ENCODE results near the gene CDH23.

DNA sequence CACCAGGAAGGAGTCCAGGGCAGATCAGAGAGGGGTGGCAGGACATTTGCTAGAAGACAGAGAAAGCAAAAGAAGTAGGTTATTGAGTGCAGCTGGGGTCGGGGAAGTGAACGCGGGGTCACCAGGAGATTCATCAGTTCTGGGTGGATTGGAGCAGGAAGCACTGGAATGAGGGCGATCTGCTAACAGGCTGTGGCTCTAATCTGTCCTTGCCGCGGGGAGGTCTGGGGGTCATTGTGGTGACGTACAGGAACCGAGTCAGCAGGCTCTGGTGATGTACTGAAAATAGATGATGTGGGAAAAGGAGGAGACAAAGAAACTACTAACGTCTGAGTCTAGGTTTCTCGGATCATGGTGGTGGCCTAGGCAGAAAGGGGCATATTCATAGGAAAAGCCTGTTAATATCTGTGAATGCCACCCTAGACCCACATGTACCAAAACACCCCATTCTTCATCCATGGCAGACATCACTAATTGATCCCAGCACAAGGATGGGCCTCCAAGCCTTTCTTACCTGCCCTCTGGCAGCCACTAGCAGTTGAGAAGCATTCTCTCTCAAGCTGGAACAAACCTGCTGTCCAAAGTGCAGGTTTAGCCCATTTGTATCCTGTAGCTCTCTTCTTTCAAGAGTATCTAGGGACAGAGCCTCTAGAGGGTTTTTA, 188.3 kb downstream of the CDH23 start:
- TF ChIP-seq, protein P1, sequence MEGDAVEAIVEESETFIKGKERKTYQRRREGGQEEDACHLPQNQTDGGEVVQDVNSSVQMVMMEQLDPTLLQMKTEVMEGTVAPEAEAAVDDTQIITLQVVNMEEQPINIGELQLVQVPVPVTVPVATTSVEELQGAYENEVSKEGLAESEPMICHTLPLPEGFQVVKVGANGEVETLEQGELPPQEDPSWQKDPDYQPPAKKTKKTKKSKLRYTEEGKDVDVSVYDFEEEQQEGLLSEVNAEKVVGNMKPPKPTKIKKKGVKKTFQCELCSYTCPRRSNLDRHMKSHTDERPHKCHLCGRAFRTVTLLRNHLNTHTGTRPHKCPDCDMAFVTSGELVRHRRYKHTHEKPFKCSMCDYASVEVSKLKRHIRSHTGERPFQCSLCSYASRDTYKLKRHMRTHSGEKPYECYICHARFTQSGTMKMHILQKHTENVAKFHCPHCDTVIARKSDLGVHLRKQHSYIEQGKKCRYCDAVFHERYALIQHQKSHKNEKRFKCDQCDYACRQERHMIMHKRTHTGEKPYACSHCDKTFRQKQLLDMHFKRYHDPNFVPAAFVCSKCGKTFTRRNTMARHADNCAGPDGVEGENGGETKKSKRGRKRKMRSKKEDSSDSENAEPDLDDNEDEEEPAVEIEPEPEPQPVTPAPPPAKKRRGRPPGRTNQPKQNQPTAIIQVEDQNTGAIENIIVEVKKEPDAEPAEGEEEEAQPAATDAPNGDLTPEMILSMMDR (optimal IDR thresholded peaks at IDR 0.05 in 1 of 3, IDR thresholded peaks at IDR 0.05 in 1 of 3, conservative IDR thresholded peaks at IDR 0.05 in 1 of 3; ENCODE audit: extremely low read depth in 1 of 3, insufficient read depth in 2 of 3, low read length in 3 of 3) = no peak
- no peak for TF ChIP-seq EZH2 (IDR thresholded peaks at IDR 0.05; ENCODE audit: low read length)
